DMS 273 treated with DMSO at 0.1 percent for 48 hours (cell line): ENCODE data around the gene LTB4R2.

ENCODE experiments used
- DNase-seq: peaks from one replicate; lab custom pipeline; 2025; lab: John Stamatoyannopoulos, UW

LTB4R2 gene

GRCh38 chr14:24277606-24278321 lies 32.2 kb upstream of the LTB4R2 start:
- no peak for DNase-seq

GRCh38 chr14:24278424-24278823 lies 31.5 kb upstream of the LTB4R2 start:
- DNase-seq, result no peak

GRCh38 chr14:24279301-24280186 lies 30.4 kb upstream of the LTB4R2 start:
- no peak for DNase-seq

- DNase-seq, result no peak
Observed at GRCh38 chr14:24280797-24281460, 29.0 kb upstream of the LTB4R2 start.

- DNase-seq, result no peak
Observed at GRCh38 chr14:24281636-24282035, 28.3 kb upstream of the LTB4R2 start.

GRCh38 chr14:24282736-24283135 lies 27.2 kb upstream of the LTB4R2 start:
- no peak for DNase-seq

- no peak for DNase-seq
Observed at GRCh38 chr14:24283796-24284460, 26.0 kb upstream of the LTB4R2 start.

GRCh38 chr14:24284501-24285035 lies 25.4 kb upstream of the LTB4R2 start:
- DNase-seq, result no peak

GRCh38 chr14:24285351-24285750 lies 24.6 kb upstream of the LTB4R2 start:
- DNase-seq, result no peak

GRCh38 chr14:24286996-24287395 lies 22.9 kb upstream of the LTB4R2 start:
- no peak for DNase-seq

- DNase-seq, result no peak
Observed at GRCh38 chr14:24289649-24290280, 20.2 kb upstream of the LTB4R2 start.

GRCh38 chr14:24290746-24291145 lies 19.2 kb upstream of the LTB4R2 start:
- DNase-seq, result no peak

- no peak for DNase-seq
Observed at GRCh38 chr14:24291446-24292117, 18.4 kb upstream of the LTB4R2 start.

- no peak for DNase-seq
Observed at GRCh38 chr14:24292118-24292807, 17.7 kb upstream of the LTB4R2 start.

- DNase-seq, result no peak
Observed at GRCh38 chr14:24293525-24293924, 16.4 kb upstream of the LTB4R2 start.

- peak; percentile 37 for DNase-seq
Observed at GRCh38 chr14:24296341-24297157, 13.4 kb upstream of the LTB4R2 start.

GRCh38 chr14:24297190-24297964 lies 12.6 kb upstream of the LTB4R2 start:
- no peak for DNase-seq

GRCh38 chr14:24298892-24299254 lies 11.1 kb upstream of the LTB4R2 start:
- peak; percentile 16 for DNase-seq
